K562 (cell line): ENCODE results near the gene USH1G. TPM values are rescaled to one million over a fixed set of nuclear protein-coding genes. Genes with fewer than 3 reads are reported as not detected.

Source experiments
- ATAC-seq: fragments of 200-7000 bp; cut with Tn5 transposase; 3 replicates; pipeline ENCODE4 v1.9.1; 2020; ENCODE audit warnings: moderate library complexity
- BruUV-seq: library from RNA; stranded (reverse); fragments of 400-500 nt; replicated peaks from 2 replicates; lab custom pipeline; 2021; lab: Mats Ljungman, UMichigan
- CTCF ChIA-PET: fragments of 300-600 bp; formaldehyde crosslinking; extraction: SDS; loops from one replicate; lab custom pipeline; 2021; ENCODE audit warnings: low intra/inter-chr PET ratio; lab: Yijun Ruan, JAX
- POLR2A ChIA-PET: fragments of 300-600, 350-650 bp; sonication (Branson Sonifier 250); formaldehyde crosslinking; extraction: SDS; loops from one replicate; lab custom pipeline; 2021; ENCODE audit warnings: antibody characterized with exemption, inconsistent platforms; lab: Yijun Ruan, JAX
- DNase-seq, 4 experiments: peaks; one replicate each; pipeline versions ENCODE4 v3.0.0 to v3.0.0-alpha.2; 2011 to 2018; ENCODE audit warnings: low spot score in 3 of 4, mixed read lengths in 3 of 4; ENCODE audit errors: extremely low read depth in 1 of 4
- FAIRE-seq: peaks from 2 replicates; lab custom pipeline; 2011; peaks lifted over from hg19 to GRCh38; lab: Jason Lieb, UNC
- H2AFZ ChIP-seq: 2 replicates; pipeline ENCODE4 v1.6.0; 2011; ENCODE audit warnings: low read depth, low read length, control low read depth, inconsistent platforms
- H3K27ac ChIP-seq: fragments of 200-600 bp; 3 replicates; pipeline ENCODE4 v1.8.0; 2011; ENCODE audit warnings: low read depth, mild to moderate bottlenecking, control low read depth, inconsistent platforms, low read length, moderate library complexity, mixed read lengths; ENCODE audit errors: extremely low read depth
- H3K27me3 ChIP-seq, 2 experiments: fragments of 300-600 bp in 1 of 2; 2 replicates in 1 of 2; 3 replicates in 1 of 2; pipeline versions ENCODE4 v1.6.0 to v1.8.0; 2011; ENCODE audit warnings: inconsistent platforms in 2 of 2, low read length in 2 of 2, mild to moderate bottlenecking in 1 of 2, mixed read lengths in 1 of 2, moderate library complexity in 1 of 2; ENCODE audit not compliant: control insufficient read depth in 2 of 2, insufficient read depth in 2 of 2
- H3K36me3 ChIP-seq: fragments of 300-600 bp; 3 replicates; pipeline ENCODE4 v1.8.0; 2011; ENCODE audit warnings: mild to moderate bottlenecking, low read length, inconsistent platforms; ENCODE audit not compliant: control insufficient read depth, insufficient read depth
- H3K4me1 ChIP-seq, 2 experiments: fragments of 200-600 bp in 1 of 2; replicated peaks in 1 of 2; 2 replicates in 1 of 2; 3 replicates in 1 of 2; pipeline versions ENCODE4 v1.5.1 to v1.8.0; 2011; ENCODE audit warnings: inconsistent platforms in 2 of 2, low read length in 2 of 2, mild to moderate bottlenecking in 1 of 2, mixed read lengths in 1 of 2, moderate library complexity in 1 of 2; ENCODE audit not compliant: control insufficient read depth in 2 of 2, insufficient read depth in 2 of 2
- H3K4me2 ChIP-seq: 2 replicates; pipeline ENCODE4 v1.6.1; 2011; ENCODE audit warnings: low read length, control low read depth, inconsistent platforms, mixed read lengths; ENCODE audit not compliant: insufficient read depth
- H3K4me3 ChIP-seq: fragments of 200-600 bp; sonication (generic), shearing (Covaris generic); 2 replicates; pipeline ENCODE4 v1.5.1; 2016; ENCODE audit warnings: control low read depth, inconsistent platforms
- H3K79me2 ChIP-seq: fragments of 200-600 bp; 3 replicates; pipeline ENCODE4 v1.8.0; 2011; ENCODE audit warnings: low read length, inconsistent platforms; ENCODE audit not compliant: control insufficient read depth, insufficient read depth
- H3K9ac ChIP-seq, 2 experiments: 2 replicates each; pipeline versions ENCODE4 v1.6.0 to v1.6.1; 2011; ENCODE audit warnings: low read depth in 2 of 2, low read length in 2 of 2, control low read depth in 1 of 2, inconsistent platforms in 1 of 2, mild to moderate bottlenecking in 1 of 2, mixed read lengths in 1 of 2; ENCODE audit not compliant: insufficient read depth in 1 of 2
- H3K9me1 ChIP-seq: one replicate; pipeline ENCODE4 v1.6.0; 2011; ENCODE audit warnings: inconsistent platforms, mild to moderate bottlenecking, low read length, moderate library complexity; ENCODE audit not compliant: control insufficient read depth, insufficient read depth
- H3K9me3 ChIP-seq: replicated peaks from 2 replicates; pipeline ENCODE4 v1.5.1; 2011; ENCODE audit warnings: low read depth, low read length, inconsistent platforms; ENCODE audit not compliant: control insufficient read depth, insufficient read depth
- H4K20me1 ChIP-seq: replicated peaks from 2 replicates; pipeline ENCODE4 v1.6.1; 2011; ENCODE audit warnings: low read length, inconsistent platforms, mixed read lengths; ENCODE audit not compliant: control insufficient read depth, insufficient read depth
- CBX2 ChIP-seq: fragments of 200-600 bp; sonication (generic); IDR thresholded peaks from one replicate; pipeline ENCODE4 v1.6.1; 2012; ENCODE audit warnings: mild to moderate bottlenecking, low read length, inconsistent platforms; ENCODE audit not compliant: insufficient read depth, poor library complexity, severe bottlenecking
- CCAR2 ChIP-seq: fragments of 200-400 bp; formaldehyde crosslinking; IDR thresholded peaks from 2 replicates; pipeline ENCODE4 v1.6.1; 2017; ENCODE audit warnings: mild to moderate bottlenecking, low read depth, low read length
- LARP7 ChIP-seq: fragments of 450-650 bp; IDR thresholded peaks from 2 replicates; pipeline ENCODE4 v1.6.1; 2016
- MCM7 ChIP-seq, 2 experiments: fragments of 450-650 bp; IDR thresholded peaks; 2 replicates each; pipeline ENCODE4 v1.6.1; 2016 to 2018
- MTA2 ChIP-seq: fragments of 450-650 bp; IDR thresholded peaks from 2 replicates; pipeline ENCODE4 v1.6.1; 2016; ENCODE audit warnings: low read depth
- ZC3H8 ChIP-seq: fragments of 450-650 bp; IDR thresholded peaks from 2 replicates; pipeline ENCODE4 v1.6.1; 2017
- ZSCAN32 ChIP-seq: fragments of 450-650 bp; formaldehyde crosslinking; IDR thresholded peaks from 2 replicates; pipeline ENCODE4 v1.4.0; 2020; ENCODE audit warnings: mild to moderate bottlenecking, moderate library complexity
- WGBS: fragments of 100-300 bp; shearing (Covaris generic); methylation state at CpG from one replicate; pipeline ENCODE4 v1.1.6; 2016; ENCODE audit warnings: low coverage, mixed read lengths; ENCODE audit not compliant: insufficient coverage; ENCODE audit errors: missing lambda C conversion rate; 5-methylcytosine and 5-hydroxymethylcytosine counted together
- in situ Hi-C: fragments of 300-500 bp; cut with MboI; formaldehyde crosslinking; loops from 4 replicates; pipeline ENCODE4 v1.15.0; 2018; ENCODE audit warnings: inconsistent platforms, mixed read lengths
- intact Hi-C: fragments of 100-400 bp; cut with micrococcal nuclease; formaldehyde crosslinking; loops from 2 replicates; pipeline ENCODE4 v1.14.2; 2022
- polyA plus RNA-seq, 8 experiments: library from polyadenylated mRNA; depleted of rRNA in 4 of 8; stranded (reverse) in 5 of 8; unstranded in 3 of 8; fragments of >200 nt; fragmentation: Nextera tagmentation in 2 of 8; fragmentation: Illumina TruSeq in 1 of 8; extraction: Ambion mirVana in 2 of 8; extraction: Trizol in 1 of 8; gene quantifications; 2 replicates each; pipeline versions ENCODE4 v1.2.1 to v1.2.3, GENCODE V29; 2011 to 2014; ENCODE audit warnings: inconsistent platforms in 1 of 8, missing spikeins in 1 of 8
- total RNA-seq, 7 experiments: library from RNA; depleted of rRNA in 6 of 7; stranded (reverse); fragments of >200 nt in 6 of 7; fragmentation: Illumina TruSeq in 2 of 7; extraction: Trizol in 2 of 7; gene quantifications; 2 replicates each; pipeline versions ENCODE4 v1.2.1 to v1.2.3, GENCODE V29; 2011 to 2021; ENCODE audit warnings: low replicate concordance in 1 of 7
- TF ChIP-seq, protein P1 (sequence below): fragments of 150-350 bp; IDR thresholded peaks from 2 replicates; pipeline ENCODE4 v1.6.1; 2014; ENCODE audit warnings: low read depth, mild to moderate bottlenecking, low read length, borderline replicate concordance

USH1G gene
- total and polyA plus RNA-seq, 9 of the 15 experiments (the other 6 are each of a cell fraction or from before 2014, with no cell fraction given), result 0.22 to 1.00 (median 0.64) TPM; not detected in 2

DNA sequence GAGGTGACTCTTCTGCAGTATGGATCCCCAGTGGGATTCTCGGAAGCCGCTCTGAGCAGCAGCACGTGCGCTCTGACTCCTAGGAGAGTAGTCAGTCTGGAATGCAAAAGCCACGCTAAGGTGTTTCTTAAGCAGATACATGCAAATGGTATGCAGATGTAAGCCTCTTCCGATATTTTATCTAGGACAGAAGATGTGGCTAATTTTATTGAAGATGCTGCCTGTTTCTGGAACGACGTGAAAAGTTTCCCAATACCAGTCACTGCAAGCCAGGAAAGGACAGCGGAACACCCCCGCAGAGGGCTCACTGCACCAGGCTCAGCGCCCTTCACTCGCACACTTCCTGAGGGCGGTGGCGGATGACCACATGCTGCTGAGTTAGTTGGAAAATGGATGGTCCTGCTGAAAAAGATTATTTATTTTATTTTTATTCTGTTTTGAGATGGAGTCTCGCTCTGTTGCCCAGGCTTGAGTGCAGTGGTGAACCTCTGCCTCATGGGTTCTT is 39.8 kb downstream of the USH1G start:
- Histone ChIP-seq H3K79me2 (no peaks in the 10 kb centered on the region), H3K36me3 (no peaks in the 10 kb centered on the region), H3K9me1 (no peaks in the 10 kb centered on the region), H4K20me1 (no peaks in the 10 kb centered on the region), H3K27ac (no peak overlapping the region), H3K4me3 (no peak overlapping the region), H3K9me3 (no peaks in the 10 kb centered on the region), H2AFZ (no peak overlapping the region), H3K27me3 (no peaks in the 10 kb centered on the region), H3K9ac (peak overlapping the region in 1 of 2 experiments; percentile 68; a peak in 2 of 4 replicates), H3K4me1 (peaks cover 3 to 11% of the 10 kb centered on the region in 2 experiments), H3K4me2 (no peak overlapping the region)
- POLR2A ChIA-PET, result interaction anchor here (1.0 kb wide), 1 partner anchor 13 kb away, joined by 5 read pairs; no protein-coding TSS in a partner anchor
- CTCF ChIA-PET, result no interaction called here
- DNase-seq (no peak), ATAC-seq (no peak), FAIRE-seq (no peak)
- in situ Hi-C loops (no loop called here), intact Hi-C loops (no loop called here)
- no TSS peak for BruUV-seq
- 70% methylated on average over 15 of the region's 15 CpGs for WGBS
- TF ChIP-seq, protein P1, sequence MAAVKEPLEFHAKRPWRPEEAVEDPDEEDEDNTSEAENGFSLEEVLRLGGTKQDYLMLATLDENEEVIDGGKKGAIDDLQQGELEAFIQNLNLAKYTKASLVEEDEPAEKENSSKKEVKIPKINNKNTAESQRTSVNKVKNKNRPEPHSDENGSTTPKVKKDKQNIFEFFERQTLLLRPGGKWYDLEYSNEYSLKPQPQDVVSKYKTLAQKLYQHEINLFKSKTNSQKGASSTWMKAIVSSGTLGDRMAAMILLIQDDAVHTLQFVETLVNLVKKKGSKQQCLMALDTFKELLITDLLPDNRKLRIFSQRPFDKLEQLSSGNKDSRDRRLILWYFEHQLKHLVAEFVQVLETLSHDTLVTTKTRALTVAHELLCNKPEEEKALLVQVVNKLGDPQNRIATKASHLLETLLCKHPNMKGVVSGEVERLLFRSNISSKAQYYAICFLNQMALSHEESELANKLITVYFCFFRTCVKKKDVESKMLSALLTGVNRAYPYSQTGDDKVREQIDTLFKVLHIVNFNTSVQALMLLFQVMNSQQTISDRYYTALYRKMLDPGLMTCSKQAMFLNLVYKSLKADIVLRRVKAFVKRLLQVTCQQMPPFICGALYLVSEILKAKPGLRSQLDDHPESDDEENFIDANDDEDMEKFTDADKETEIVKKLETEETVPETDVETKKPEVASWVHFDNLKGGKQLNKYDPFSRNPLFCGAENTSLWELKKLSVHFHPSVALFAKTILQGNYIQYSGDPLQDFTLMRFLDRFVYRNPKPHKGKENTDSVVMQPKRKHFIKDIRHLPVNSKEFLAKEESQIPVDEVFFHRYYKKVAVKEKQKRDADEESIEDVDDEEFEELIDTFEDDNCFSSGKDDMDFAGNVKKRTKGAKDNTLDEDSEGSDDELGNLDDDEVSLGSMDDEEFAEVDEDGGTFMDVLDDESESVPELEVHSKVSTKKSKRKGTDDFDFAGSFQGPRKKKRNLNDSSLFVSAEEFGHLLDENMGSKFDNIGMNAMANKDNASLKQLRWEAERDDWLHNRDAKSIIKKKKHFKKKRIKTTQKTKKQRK, result no peak
- TF ChIP-seq ZSCAN32 (CRISPR knock-in tag) (no peak), CCAR2 (no peak), ZC3H8 (no peak), MTA2 (no peak), CBX2 (no peak), LARP7 (no peak), MCM7 (IDR thresholded peaks at IDR 0.05) (no peak)
